ENCODE data around the gene CCDC13. TPM values are rescaled to one million over a fixed set of nuclear protein-coding genes. Genes with fewer than 3 reads are reported as not detected.

CCDC13 gene
- total and polyA plus RNA-seq, 2 of the 13 experiments (the other 11 are each of a cell fraction or from before 2014, with no cell fraction given): 0.22 to 0.51 TPM

- peak; percentile 39 for TF ChIP-seq ZNF574 (CRISPR knock-in tag; IDR thresholded peaks at IDR 0.05)
- TF ChIP-seq YEATS2 (CRISPR knock-in tag; IDR thresholded peaks at IDR 0.05; ENCODE audit: borderline replicate concordance): peak; percentile 71; the same call in 1 of the 2 replicates
- TF ChIP-seq GPBP1L1 (CRISPR knock-in tag; IDR thresholded peaks at IDR 0.05): no peak
- TF ChIP-seq ZBTB37 (CRISPR knock-in tag; IDR thresholded peaks at IDR 0.05): no peak
- no peak for TF ChIP-seq RNF219 (CRISPR knock-in tag; IDR thresholded peaks at IDR 0.05)
- no peak for TF ChIP-seq PREB (CRISPR knock-in tag; IDR thresholded peaks at IDR 0.05)
- TF ChIP-seq SMAD3 (CRISPR knock-in tag; IDR thresholded peaks at IDR 0.05): no peak
- TF ChIP-seq FOXK1 (CRISPR knock-in tag; IDR thresholded peaks at IDR 0.05; ENCODE audit: borderline replicate concordance, low read depth): peak; percentile 80; the same call in 1 of the 2 replicates
- no peak; the same call in 1 of the 2 replicates for TF ChIP-seq ZNF589 (CRISPR knock-in tag; conservative IDR thresholded peaks at IDR 0.05)
- no peak for TF ChIP-seq ZMAT5 (CRISPR knock-in tag; IDR thresholded peaks at IDR 0.05; ENCODE audit: borderline replicate concordance, low read depth)
- no peak for TF ChIP-seq ZFP1 (CRISPR knock-in tag; IDR thresholded peaks at IDR 0.05)
- no peak; the same call in 1 of the 2 replicates for TF ChIP-seq ZFP37 (CRISPR knock-in tag; IDR thresholded peaks at IDR 0.05; ENCODE audit: borderline replicate concordance)
- TF ChIP-seq SRSF1 (optimal IDR thresholded peaks at IDR 0.05; ENCODE audit: low read depth, low read length): no peak
- peak; percentile 56; the same call in 1 of the 2 replicates for TF ChIP-seq PRMT3 (CRISPR knock-in tag; IDR thresholded peaks at IDR 0.05; ENCODE audit: borderline replicate concordance, low read depth)
- 0 out of 2 replicates have a peak, but pooled peaks have one; percentile 15 for TF ChIP-seq BRD4 (CRISPR knock-in tag; IDR thresholded peaks at IDR 0.05)
- peak; percentile 67; the same call in 1 of the 2 replicates for TF ChIP-seq MEIS2 (CRISPR knock-in tag; IDR thresholded peaks at IDR 0.05)
- TF ChIP-seq ZSCAN9 (CRISPR knock-in tag; IDR thresholded peaks at IDR 0.05; ENCODE audit: borderline replicate concordance): peak; percentile 58; the same call in 1 of the 2 replicates
- peak; percentile 90 for TF ChIP-seq HNRNPLL (IDR thresholded peaks at IDR 0.05; ENCODE audit: low read depth, low read length, poor library complexity, severe bottlenecking)
- peak; percentile 59; the same call in 1 of the 2 replicates for TF ChIP-seq POGZ (CRISPR knock-in tag; IDR thresholded peaks at IDR 0.05)
These were observed 31.2 kb upstream of the CCDC13 start, which contains the start of gene HIGD1A (continued) for GRCh38 chr3:42804106-42804830.

Data from HepG2 (cell line).